Neural progenitor cell (in vitro differentiated cells): Measurements from ENCODE around the gene CRP. TPM values are rescaled to one million over a fixed set of nuclear protein-coding genes. Genes with fewer than 3 reads are reported as not detected.

Experiments used
- DNase-seq: peaks from one replicate; pipeline ENCODE4 v3.0.0-alpha.2; 2016; ENCODE audit warnings: low spot score
- H2AFZ ChIP-seq: fragments of 200-600 bp; sonication (generic); replicated peaks from 2 replicates; pipeline ENCODE4 v1.6.1; 2016; ENCODE audit warnings: antibody characterized with exemption
- H3F3A ChIP-seq: fragments of 200-600 bp; sonication (generic); 2 replicates; pipeline ENCODE4 v1.6.1; 2016; ENCODE audit warnings: antibody characterized with exemption, low read depth
- H3K27ac ChIP-seq: fragments of 200-600 bp; sonication (generic); 2 replicates; pipeline ENCODE4 v1.5.1; 2016; ENCODE audit warnings: mild to moderate bottlenecking
- H3K27me3 ChIP-seq: fragments of 200-600 bp; sonication (generic); 2 replicates; pipeline ENCODE4 v1.6.1; 2016; ENCODE audit warnings: mild to moderate bottlenecking, moderate library complexity
- H3K36me3 ChIP-seq: fragments of 200-600 bp; sonication (generic); 2 replicates; pipeline ENCODE4 v1.5.1; 2016
- H3K4me1 ChIP-seq: fragments of 200-600 bp; sonication (generic); 2 replicates; pipeline ENCODE4 v1.6.1; 2016; ENCODE audit warnings: mixed run types
- H3K4me2 ChIP-seq: fragments of 200-600 bp; sonication (generic); 2 replicates; pipeline ENCODE4 v1.6.1; 2016
- H3K4me3 ChIP-seq: fragments of 200-600 bp; sonication (generic); 2 replicates; pipeline ENCODE4 v1.5.1; 2016
- H3K79me2 ChIP-seq: fragments of 200-600 bp; sonication (generic); 2 replicates; pipeline ENCODE4 v1.6.1; 2016; ENCODE audit warnings: low read depth
- H3K9ac ChIP-seq: fragments of 200-600 bp; sonication (generic); 2 replicates; pipeline ENCODE4 v1.6.1; 2016
- H3K9me3 ChIP-seq: fragments of 200-600 bp; sonication (generic); 2 replicates; pipeline ENCODE4 v1.5.1; 2016; ENCODE audit warnings: low read depth
- H4K20me1 ChIP-seq: fragments of 200-600 bp; sonication (generic); 2 replicates; pipeline ENCODE4 v1.6.1; 2016; ENCODE audit warnings: low read depth
- H3K27ac Mint-ChIP-seq: 3 replicates; pipeline ENCODE4 v1.8.0; 2021; ENCODE audit warnings: mixed read lengths
- H3K27me3 Mint-ChIP-seq: 2 replicates; pipeline ENCODE4 v1.8.0; 2022; ENCODE audit warnings: low read depth, mild to moderate bottlenecking, inconsistent platforms, moderate library complexity, mixed read lengths; ENCODE audit not compliant: insufficient read depth
- H3K36me3 Mint-ChIP-seq: 3 replicates; pipeline ENCODE4 v1.8.0; 2021; ENCODE audit warnings: mixed read lengths
- H3K4me1 Mint-ChIP-seq: 3 replicates; pipeline ENCODE4 v1.8.0; 2021; ENCODE audit warnings: mixed read lengths
- H3K4me3 Mint-ChIP-seq: 3 replicates; pipeline ENCODE4 v1.8.0; 2021; ENCODE audit warnings: mild to moderate bottlenecking, moderate library complexity, mixed read lengths
- H3K9me3 Mint-ChIP-seq: 3 replicates; pipeline ENCODE4 v1.8.0; 2020; ENCODE audit warnings: mixed read lengths
- CTCF ChIP-seq: fragments of 200-600 bp; sonication (generic); IDR thresholded peaks from 2 replicates; pipeline ENCODE4 v1.5.1; 2017; ENCODE audit warnings: antibody characterized with exemption, mild to moderate bottlenecking
- EZH2 ChIP-seq: fragments of 200-600 bp; sonication (generic); IDR thresholded peaks from 2 replicates; pipeline ENCODE4 v1.6.1; 2017; ENCODE audit warnings: antibody characterized with exemption, mild to moderate bottlenecking, moderate library complexity
- EZH2phosphoT487 ChIP-seq: fragments of 200-600 bp; sonication (generic); IDR thresholded peaks from 2 replicates; pipeline ENCODE4 v1.6.1; 2017; ENCODE audit warnings: antibody characterized with exemption
- total RNA-seq: library from RNA; depleted of rRNA; stranded (reverse); fragments of >200 nt; gene quantifications from 2 replicates; pipeline ENCODE4 v1.2.3, GENCODE V29; 2015; ENCODE audit warnings: low replicate concordance

Gene CRP
- total RNA-seq, 1 donor from 2014 or later = not detected

- no peaks in the 10 kb centered on the region for H3K79me2 ChIP-seq
- no peak overlapping the region for H3K4me2 ChIP-seq
- Mint-ChIP-seq H3K27me3 (no peaks in the 10 kb centered on the region), H3K9me3 (no peaks in the 10 kb centered on the region), H3K4me1 (no peaks in the 10 kb centered on the region), H3K27ac (no peak overlapping the region), H3K36me3 (no peaks in the 10 kb centered on the region), H3K4me3 (no peak overlapping the region)
- no peaks in the 10 kb centered on the region for H3K27me3 ChIP-seq
- H3K9ac ChIP-seq = no peak overlapping the region
- no peak overlapping the region for H2AFZ ChIP-seq
- no peaks in the 10 kb centered on the region for H3K4me1 ChIP-seq
- no peak overlapping the region for H3K27ac ChIP-seq
- H3K4me3 ChIP-seq = no peak overlapping the region
- no peaks in the 10 kb centered on the region for H4K20me1 ChIP-seq
- TF ChIP-seq EZH2 (no peak), CTCF (no peak), EZH2phosphoT487 (no peak)
- H3K9me3 ChIP-seq = peaks cover 11% of the 10 kb centered on the region
- no peaks in the 10 kb centered on the region for H3K36me3 ChIP-seq
- no peaks in the 10 kb centered on the region for H3F3A ChIP-seq
- DNase-seq = no peak
Measured at GRCh38 chr1:159751031-159751430, 36.6 kb upstream of the CRP start.

GRCh38 chr1:159750621-159751020 is 36.2 kb upstream of the CRP start:
- H3K4me1 Mint-ChIP-seq = no peaks in the 10 kb centered on the region
- no peaks in the 10 kb centered on the region for H3K36me3 Mint-ChIP-seq
- TF ChIP-seq EZH2 (no peak), CTCF (no peak), EZH2phosphoT487 (no peak)
- no peaks in the 10 kb centered on the region for H3K27me3 Mint-ChIP-seq
- no peak for DNase-seq
- Histone ChIP-seq H3K4me2 (no peak overlapping the region), H3F3A (no peaks in the 10 kb centered on the region), H3K36me3 (no peaks in the 10 kb centered on the region), H3K9ac (no peak overlapping the region), H3K9me3 (peaks cover 11% of the 10 kb centered on the region), H3K4me1 (no peaks in the 10 kb centered on the region), H3K27ac (no peak overlapping the region), H3K79me2 (no peaks in the 10 kb centered on the region), H2AFZ (no peak overlapping the region), H3K4me3 (no peak overlapping the region), H3K27me3 (no peaks in the 10 kb centered on the region), H4K20me1 (no peaks in the 10 kb centered on the region)
- H3K4me3 Mint-ChIP-seq = no peak overlapping the region
- no peak overlapping the region for H3K27ac Mint-ChIP-seq
- no peaks in the 10 kb centered on the region for H3K9me3 Mint-ChIP-seq

- Histone ChIP-seq H3K4me3 (no peak overlapping the region), H3K36me3 (no peaks in the 10 kb centered on the region), H3K79me2 (no peaks in the 10 kb centered on the region), H3K9me3 (peaks cover 11% of the 10 kb centered on the region), H4K20me1 (no peaks in the 10 kb centered on the region), H3K4me2 (no peak overlapping the region), H3K4me1 (no peaks in the 10 kb centered on the region), H3F3A (no peaks in the 10 kb centered on the region), H3K9ac (no peak overlapping the region), H3K27ac (no peak overlapping the region), H3K27me3 (no peaks in the 10 kb centered on the region), H2AFZ (no peak overlapping the region)
- Mint-ChIP-seq H3K27me3 (no peaks in the 10 kb centered on the region), H3K4me1 (no peaks in the 10 kb centered on the region), H3K9me3 (no peaks in the 10 kb centered on the region), H3K36me3 (no peaks in the 10 kb centered on the region), H3K4me3 (no peak overlapping the region), H3K27ac (no peak overlapping the region)
- DNase-seq = no peak
- TF ChIP-seq EZH2phosphoT487 (no peak), CTCF (no peak), EZH2 (no peak)
Measured at GRCh38 chr1:159749630-159750029, 35.2 kb upstream of the CRP start.

- Mint-ChIP-seq H3K4me3 (no peak overlapping the region), H3K27ac (no peak overlapping the region)
- no peaks in the 10 kb centered on the region for H3K79me2 ChIP-seq
Measured at GRCh38 chr1:159748370-159748769, 34.0 kb upstream of the CRP start.

More at GRCh38 chr1:159748370-159748769, 34.0 kb upstream of the CRP start:
- no peaks in the 10 kb centered on the region for H3F3A ChIP-seq
- H3K4me1 ChIP-seq = no peaks in the 10 kb centered on the region
- H2AFZ ChIP-seq = no peak overlapping the region
- no peaks in the 10 kb centered on the region for H3K9me3 Mint-ChIP-seq
- H3K9ac ChIP-seq = no peak overlapping the region
- peaks cover 11% of the 10 kb centered on the region for H3K9me3 ChIP-seq
- no peak overlapping the region for H3K27ac ChIP-seq
- H3K4me2 ChIP-seq = no peak overlapping the region
- no peaks in the 10 kb centered on the region for H4K20me1 ChIP-seq
- TF ChIP-seq EZH2phosphoT487 = no peak
- no peak for TF ChIP-seq EZH2
- TF ChIP-seq CTCF = no peak
- H3K36me3 ChIP-seq = no peaks in the 10 kb centered on the region
- no peaks in the 10 kb centered on the region for H3K4me1 Mint-ChIP-seq
- H3K27me3 Mint-ChIP-seq = no peaks in the 10 kb centered on the region
- H3K4me3 ChIP-seq = no peak overlapping the region
- no peak for DNase-seq
- no peaks in the 10 kb centered on the region for H3K27me3 ChIP-seq
- no peaks in the 10 kb centered on the region for H3K36me3 Mint-ChIP-seq
